SU-DHL-6 (cell line): ENCODE results near the gene ST3GAL4.

Experiments used
- EZH2phosphoT487 ChIP-seq: fragments of 200-600 bp; sonication (generic), shearing (Covaris generic); conservative IDR thresholded peaks from 2 replicates; pipeline ENCODE4 v1.6.1; 2018; ENCODE audit warnings: mild to moderate bottlenecking, antibody characterized with exemption, low read length, moderate library complexity, mixed read lengths
- TF ChIP-seq, protein P1 (sequence below): fragments of 200-600 bp; sonication (generic); IDR thresholded peaks from one replicate; pipeline ENCODE4 v1.5.1; 2017; ENCODE audit warnings: antibody characterized with exemption, mild to moderate bottlenecking, low read length, moderate library complexity; ENCODE audit not compliant: insufficient read depth, poor library complexity, severe bottlenecking

DNA sequence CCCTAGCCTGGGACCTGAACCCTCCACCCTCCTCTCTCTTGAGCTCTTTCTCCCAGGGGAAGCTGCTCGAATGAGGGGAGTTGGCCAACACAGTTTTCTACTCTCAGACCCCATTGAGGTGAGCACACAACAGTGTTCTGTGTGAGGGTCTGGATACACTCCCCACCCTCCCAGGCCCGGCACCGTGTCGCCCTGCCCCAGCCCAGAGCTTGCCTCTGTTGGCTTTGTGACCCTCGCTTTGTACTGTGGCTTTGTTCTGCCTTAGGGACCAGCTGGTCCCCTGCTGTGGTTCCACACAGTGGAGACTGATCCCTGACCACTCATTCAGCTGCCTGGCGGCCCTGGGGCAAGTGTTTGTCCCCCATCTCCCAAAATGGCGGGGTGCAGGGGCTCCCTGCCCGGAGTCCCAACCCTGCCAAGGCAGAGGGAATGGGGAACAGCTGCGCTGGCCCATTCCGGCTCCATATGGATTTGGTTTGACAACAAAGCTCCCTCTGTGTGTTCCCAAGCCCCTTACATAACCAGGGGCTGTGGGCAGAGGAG lies 8.3 kb downstream of the ST3GAL4 start:
- TF ChIP-seq, protein P1, sequence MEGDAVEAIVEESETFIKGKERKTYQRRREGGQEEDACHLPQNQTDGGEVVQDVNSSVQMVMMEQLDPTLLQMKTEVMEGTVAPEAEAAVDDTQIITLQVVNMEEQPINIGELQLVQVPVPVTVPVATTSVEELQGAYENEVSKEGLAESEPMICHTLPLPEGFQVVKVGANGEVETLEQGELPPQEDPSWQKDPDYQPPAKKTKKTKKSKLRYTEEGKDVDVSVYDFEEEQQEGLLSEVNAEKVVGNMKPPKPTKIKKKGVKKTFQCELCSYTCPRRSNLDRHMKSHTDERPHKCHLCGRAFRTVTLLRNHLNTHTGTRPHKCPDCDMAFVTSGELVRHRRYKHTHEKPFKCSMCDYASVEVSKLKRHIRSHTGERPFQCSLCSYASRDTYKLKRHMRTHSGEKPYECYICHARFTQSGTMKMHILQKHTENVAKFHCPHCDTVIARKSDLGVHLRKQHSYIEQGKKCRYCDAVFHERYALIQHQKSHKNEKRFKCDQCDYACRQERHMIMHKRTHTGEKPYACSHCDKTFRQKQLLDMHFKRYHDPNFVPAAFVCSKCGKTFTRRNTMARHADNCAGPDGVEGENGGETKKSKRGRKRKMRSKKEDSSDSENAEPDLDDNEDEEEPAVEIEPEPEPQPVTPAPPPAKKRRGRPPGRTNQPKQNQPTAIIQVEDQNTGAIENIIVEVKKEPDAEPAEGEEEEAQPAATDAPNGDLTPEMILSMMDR: no peak
- TF ChIP-seq EZH2phosphoT487: no peak
